Tongue (tissue), 2 donors: Measurements from ENCODE around the gene DIRAS2. TPM values are rescaled to one million over a fixed set of nuclear protein-coding genes. Genes with fewer than 3 reads are reported as not detected.

ENCODE experiments used
- DNase-seq: peaks from one replicate; pipeline ENCODE4 v3.0.0-alpha.2; 2015
- total RNA-seq: library from RNA; depleted of rRNA; stranded (reverse); fragments of >200 nt; gene quantifications from one replicate; pipeline ENCODE4 v1.2.3, GENCODE V29; 2014

DIRAS2 gene
- total RNA-seq, 1 donor from 2014 or later: 1.5 TPM

DNA sequence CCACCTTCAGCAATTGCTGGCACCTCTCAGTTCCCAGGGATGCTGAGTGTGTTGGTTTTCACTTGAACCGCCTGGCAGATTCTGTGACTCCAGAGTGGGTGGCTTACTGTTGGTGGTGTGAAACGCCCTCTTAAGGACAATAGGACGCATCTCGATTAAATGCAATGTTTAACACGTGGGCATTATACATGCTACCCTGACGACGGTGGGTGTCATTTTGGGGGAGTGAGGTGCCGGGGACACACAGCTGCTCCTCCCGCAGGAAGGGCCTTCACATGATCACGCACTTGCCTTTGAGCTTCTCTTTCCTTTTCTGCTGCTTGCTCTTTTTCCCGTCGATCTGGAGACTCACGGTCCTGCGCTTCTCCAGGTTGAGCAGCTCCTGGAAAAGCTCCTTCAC lies 29.7 kb downstream of the DIRAS2 start:
- no peak for DNase-seq

GRCh38 chr9:90611568-90611967 lies 31.1 kb downstream of the DIRAS2 start:
- no peak for DNase-seq

DNA sequence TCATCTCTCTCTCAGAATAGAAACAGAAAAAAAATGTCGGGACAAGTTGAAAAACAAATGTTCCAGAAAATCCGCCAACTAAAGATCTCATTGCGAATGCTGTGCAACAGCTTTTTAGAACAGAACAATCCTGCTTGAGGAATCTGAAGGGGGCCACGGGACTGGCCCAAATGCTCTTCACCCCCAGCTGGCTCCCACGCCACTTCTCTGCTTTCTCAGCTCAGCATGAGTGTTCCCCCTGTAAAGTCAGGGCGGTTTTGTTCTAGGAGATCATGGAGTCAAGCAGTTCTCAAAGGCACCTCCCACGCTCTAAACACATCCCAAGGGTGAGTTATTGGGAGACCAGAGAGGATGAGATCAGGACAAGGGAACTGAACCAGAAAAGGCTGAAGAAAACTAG lies 31.5 kb downstream of the DIRAS2 start:
- no peak for DNase-seq

GRCh38 chr9:90607701-90608516 lies 34.7 kb downstream of the DIRAS2 start:
- DNase-seq: peak; percentile 3

DNA sequence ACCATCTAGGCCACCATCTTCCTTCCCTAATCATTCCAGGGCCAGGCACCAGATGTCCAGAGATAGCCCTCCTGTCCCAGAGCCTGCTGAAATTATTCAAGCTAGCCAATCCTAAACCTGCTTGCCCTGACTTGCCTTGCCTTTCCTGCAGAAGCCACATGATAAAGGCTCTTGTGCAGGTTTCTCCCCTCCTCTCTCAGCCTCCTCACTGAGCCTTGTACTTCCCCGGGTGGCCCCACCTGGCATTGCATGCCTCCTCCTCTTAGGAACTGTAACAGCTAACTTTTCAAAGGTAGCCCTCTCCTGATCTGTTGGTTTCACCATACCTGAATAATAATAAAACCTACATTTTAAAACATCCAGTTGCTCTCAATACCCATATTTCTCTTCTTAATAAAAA lies 42.6 kb downstream of the DIRAS2 start:
- DNase-seq: no peak

- no peak for DNase-seq
These were observed 44.4 kb downstream of the DIRAS2 start for GRCh38 chr9:90598191-90598590.

GRCh38 chr9:90593646-90594045 lies 49.0 kb downstream of the DIRAS2 start:
- no peak for DNase-seq

DNA sequence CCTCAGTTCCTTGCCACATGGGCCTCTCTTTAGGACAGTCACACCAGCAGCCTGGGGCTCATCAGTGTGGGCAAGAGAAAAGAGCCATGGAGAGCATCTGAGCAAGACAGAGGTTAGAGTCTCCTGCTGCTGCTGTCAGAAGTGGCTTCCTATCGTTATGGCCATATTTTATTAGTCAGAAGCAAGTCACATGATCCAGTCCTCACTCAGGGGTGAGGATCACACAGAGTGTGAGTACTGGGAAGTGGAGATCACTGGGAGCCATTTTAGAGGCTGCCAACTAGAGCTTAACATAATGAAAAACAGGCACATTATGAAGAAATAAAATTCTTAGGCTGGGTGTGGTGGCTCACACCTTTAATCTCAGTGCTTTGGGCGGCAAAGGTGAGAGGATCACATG lies 62.0 kb downstream of the DIRAS2 start:
- DNase-seq: no peak

GRCh38 chr9:90579181-90579580 lies 63.4 kb downstream of the DIRAS2 start:
- DNase-seq: no peak

GRCh38 chr9:90578126-90578815 lies 64.4 kb downstream of the DIRAS2 start:
- DNase-seq: no peak

DNA sequence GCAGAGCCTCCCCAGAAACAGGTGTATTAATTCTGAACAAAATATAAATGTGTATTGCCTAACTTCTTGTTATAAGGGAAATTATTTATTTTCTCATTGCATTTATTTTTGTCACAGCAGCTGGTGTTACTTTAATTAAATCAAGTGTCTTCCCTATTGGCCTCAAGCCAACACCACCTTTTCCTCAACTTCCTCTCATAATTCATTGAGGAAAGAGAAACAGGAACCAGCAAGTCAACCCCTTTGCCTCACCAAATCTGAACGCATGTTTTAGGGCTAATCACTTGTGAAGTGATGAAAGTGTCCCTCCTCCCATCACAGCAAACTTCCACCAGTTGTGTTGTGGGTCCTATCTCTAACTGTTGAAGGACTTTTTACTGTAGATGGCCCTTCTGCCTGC lies 73.1 kb downstream of the DIRAS2 start:
- DNase-seq: peak; percentile 4

DNA sequence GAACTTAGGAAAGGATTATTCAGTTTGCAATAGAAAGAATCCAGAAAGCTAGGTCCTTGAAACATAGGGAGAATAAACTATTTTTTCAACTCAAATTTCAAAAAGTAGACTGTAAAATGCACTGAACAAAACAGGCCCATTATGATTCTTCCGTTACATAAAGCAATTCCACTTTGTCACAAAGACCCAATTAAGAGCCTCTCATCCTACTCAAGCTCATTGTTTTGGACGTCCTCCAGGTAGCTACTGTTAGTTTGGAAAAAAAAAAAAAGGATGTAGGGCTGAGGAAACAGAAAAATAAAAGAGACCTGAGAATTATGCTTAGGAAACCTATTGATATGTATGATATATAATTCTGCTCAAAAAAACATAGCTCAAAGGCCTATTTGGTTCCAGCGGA lies 74.0 kb downstream of the DIRAS2 start:
- no peak for DNase-seq

DNA sequence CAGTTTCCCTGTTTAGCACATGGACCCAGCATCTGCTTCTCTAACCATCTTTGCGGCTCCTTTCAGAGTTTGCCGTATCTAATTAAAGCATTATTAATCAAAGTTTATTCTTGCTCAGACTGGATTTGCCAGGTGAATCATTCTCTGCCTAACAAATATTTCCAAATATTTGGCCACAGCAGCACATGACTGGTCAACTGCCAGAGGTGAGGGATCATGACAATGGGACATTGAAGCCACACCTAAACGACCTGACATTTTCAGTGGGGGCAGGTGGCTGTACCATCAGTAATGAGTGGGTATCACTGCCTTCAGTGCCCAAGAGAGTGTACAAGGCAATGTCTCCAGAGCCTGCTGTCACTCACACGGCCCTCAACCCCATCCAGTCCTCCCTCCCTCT lies 80.4 kb downstream of the DIRAS2 start:
- no peak for DNase-seq

Other genes starting within 250 kb of the DIRAS2 start
- gene SYK, start 159.0 kb upstream of the DIRAS2 start, total RNA-seq: 7.1 TPM